Suppressor macrophage (primary cell): ENCODE results near the gene KAZN.

Experiments used
- DNase-seq, 4 experiments: peaks; one replicate each; pipeline ENCODE4 v3.0.0-alpha.2; 2020 to 2022

KAZN gene

DNA sequence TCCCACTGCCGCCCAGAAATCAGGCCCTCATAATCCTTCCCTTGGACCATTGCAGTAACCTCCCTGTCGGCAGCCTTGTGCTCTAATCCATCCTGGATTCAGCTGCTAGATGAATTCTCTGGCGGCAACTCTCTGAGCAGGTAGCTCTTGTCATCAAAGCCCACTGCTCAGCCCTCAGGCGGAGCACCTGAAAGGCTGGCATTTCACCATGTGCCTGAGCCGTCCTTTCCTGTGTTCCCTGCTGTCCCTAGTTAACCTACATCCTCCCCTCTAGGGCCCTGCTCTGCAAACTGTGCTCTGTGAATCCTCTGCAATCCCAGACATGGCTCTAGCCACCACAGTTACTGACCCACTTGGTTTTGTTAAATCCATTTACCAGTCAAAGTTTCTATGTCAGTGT is 118.0 kb downstream of the KAZN start:
- no peak for DNase-seq

- DNase-seq: no peak
Observed at GRCh38 chr1:14718476-14718875, 120.0 kb downstream of the KAZN start.

DNA sequence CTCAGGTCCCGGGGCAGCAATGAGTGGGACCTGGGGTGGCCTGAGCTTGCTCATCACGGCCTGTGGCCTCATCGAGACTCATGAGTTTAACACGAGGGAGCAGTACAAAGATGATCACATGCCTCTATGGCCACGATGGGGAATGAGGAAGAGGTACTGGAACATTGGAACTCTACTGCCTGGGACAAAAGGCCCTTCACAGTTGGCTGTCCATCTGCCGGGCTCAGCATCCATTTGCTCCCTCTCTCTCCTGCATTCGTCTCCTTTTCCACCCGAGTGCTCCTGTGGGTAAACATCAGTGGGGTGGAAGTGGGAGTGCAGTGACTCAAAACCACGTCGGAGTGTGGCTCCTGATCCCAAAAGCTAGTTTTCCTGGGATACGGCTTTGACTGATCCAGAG is 124.9 kb downstream of the KAZN start:
- peak in 1 of 4 experiments; percentile 15 for DNase-seq

- no peak for DNase-seq
Observed at GRCh38 chr1:14724246-14724645, 125.8 kb downstream of the KAZN start.

GRCh38 chr1:14724678-14725077 is 126.2 kb downstream of the KAZN start:
- peak in 3 of 4 experiments; percentile 19 to 38 (median 22) for DNase-seq

GRCh38 chr1:14725238-14725637 is 126.8 kb downstream of the KAZN start:
- no peak for DNase-seq

- no peak for DNase-seq
Observed at GRCh38 chr1:14725695-14726094, 127.2 kb downstream of the KAZN start.

GRCh38 chr1:14726606-14727005 is 128.1 kb downstream of the KAZN start:
- DNase-seq: no peak

- DNase-seq: no peak
Observed at GRCh38 chr1:14728516-14728915, 130.0 kb downstream of the KAZN start.

DNA sequence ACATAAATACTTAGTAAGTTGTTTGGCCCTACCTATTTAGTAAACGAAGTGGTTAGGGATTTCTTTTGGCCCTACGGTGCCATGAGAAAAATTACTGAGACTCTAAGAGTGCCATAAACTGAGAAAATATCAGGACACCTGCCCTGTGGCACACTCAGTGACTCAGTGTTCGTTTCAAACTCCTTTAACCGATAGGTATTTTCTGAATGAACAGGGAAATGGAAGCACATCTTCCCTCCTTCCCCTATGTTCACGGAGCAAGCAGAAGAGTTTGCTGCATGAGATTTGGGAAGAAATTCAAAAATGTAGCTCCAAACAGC is 134.2 kb downstream of the KAZN start:
- no peak for DNase-seq

DNA sequence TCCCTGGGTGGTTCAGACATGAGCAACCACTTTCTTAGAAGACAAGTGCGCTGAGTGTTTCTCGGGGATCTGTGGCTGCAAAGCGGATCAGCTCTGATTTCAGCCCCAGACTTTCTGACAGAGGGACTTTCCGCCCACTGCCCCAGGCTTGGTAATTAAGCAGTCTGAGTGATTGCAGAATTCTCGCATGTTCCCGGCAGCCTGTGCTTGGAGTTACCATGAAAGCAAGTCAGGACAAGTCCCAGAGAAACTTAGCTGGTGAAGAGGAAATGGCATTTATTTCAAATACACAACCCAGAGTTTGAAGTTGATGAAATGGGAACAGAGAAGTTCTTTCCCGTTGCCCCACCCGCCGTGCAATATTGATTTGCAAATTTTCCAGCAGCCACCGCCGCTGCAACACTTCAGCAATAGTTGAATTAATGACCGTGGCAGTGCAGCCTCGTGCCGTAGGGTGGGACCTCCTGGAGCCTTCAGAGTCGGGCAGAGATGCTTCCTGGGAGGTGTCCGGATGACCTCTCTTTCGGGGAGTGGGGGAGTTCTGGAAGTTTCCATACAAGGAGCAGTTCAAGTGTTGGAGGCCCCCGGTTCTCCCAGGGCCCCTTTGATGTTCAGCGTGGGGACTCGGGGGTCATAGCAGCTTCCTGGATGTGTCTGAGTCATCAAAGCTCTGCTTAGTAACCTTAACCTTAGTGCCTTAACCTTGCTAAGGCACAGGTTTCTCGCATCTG is 134.7 kb downstream of the KAZN start:
- DNase-seq: peak in 3 of 4 experiments; percentile 23 to 42 (median 28)

GRCh38 chr1:14733779-14734140 is 135.3 kb downstream of the KAZN start:
- DNase-seq: no peak

DNA sequence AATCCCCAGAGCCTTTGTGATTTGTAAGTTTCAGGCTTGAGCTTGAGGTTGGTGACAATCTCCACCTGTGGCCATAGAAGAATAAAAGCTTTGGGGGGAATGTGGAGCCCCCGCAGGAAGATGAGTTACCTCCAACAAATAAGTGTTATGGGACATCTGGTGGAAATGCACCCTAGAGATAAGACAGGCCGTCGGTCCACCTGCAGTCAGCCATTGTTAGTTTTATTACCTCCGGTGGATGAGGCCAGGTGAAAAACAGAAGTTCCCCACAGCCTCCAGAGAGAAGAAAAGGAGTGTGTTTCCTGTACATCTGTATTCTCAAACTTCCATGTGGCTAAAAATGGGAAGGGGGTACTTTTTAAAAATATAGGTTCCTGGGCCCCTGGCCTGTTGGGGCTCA is 137.4 kb downstream of the KAZN start:
- DNase-seq: no peak

DNA sequence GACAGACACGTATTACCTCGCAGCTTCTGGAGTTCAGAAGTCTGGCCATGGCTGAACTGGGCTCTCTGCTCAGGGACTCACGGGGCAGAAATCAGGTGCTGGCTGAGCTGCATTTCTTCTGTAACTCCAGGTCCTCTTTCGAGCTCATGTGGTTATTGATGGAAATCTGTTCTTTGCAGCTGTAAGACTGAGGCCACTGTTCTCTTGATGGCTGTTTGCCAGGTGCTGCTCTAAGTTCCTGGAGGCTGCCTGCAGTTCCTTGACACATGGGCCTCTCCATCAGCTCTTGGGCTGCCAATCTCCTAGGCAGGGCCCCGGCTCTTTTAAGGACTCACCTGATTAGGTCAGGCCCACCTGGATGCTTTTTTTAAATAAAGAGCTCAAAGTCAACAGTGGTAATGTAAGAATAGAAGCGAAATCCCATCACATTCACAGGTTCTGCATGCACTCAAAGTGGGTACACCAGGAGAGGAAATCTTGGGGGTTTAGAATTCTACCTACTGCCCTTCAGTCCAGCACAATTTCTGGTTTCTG is 139.1 kb downstream of the KAZN start:
- no peak for DNase-seq

DNA sequence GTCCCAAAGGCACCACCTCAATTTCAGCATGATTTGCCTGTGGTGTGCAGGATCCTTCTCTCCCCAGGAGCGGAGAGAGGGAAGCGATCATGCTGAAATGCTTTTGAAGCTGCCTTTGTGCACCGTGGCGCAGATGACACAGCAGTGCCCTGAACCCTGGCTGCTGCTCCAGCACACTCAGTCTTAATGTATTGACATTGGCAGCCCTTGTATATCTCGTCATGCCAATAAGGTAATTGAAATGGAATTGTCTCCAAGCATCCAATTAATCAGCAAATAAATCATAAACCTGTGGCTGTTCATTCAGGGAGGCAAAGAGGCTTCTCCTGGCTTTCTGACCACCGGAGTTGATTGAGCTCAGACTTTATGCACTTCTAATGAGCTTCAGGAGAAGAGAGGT is 139.8 kb downstream of the KAZN start:
- DNase-seq: no peak

DNA sequence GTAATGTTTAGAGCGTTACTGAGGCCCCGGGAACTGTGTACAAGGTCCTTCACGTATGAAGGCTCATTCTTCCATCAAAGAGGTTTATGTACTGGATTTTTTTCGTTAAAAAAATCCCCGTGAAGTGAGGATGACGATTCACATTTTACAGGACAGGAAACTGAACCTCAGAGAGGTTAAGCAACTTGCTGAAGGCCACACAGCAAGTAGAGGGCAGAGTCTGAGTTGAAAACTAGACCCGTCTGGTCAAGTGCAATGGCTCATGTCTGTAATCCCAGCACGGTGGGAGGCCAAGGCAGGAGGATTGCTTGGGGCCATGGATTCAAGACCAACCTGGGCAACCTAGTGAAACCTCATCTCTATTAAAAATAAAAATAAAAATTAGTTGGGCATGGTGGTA is 140.2 kb downstream of the KAZN start:
- no peak for DNase-seq

DNA sequence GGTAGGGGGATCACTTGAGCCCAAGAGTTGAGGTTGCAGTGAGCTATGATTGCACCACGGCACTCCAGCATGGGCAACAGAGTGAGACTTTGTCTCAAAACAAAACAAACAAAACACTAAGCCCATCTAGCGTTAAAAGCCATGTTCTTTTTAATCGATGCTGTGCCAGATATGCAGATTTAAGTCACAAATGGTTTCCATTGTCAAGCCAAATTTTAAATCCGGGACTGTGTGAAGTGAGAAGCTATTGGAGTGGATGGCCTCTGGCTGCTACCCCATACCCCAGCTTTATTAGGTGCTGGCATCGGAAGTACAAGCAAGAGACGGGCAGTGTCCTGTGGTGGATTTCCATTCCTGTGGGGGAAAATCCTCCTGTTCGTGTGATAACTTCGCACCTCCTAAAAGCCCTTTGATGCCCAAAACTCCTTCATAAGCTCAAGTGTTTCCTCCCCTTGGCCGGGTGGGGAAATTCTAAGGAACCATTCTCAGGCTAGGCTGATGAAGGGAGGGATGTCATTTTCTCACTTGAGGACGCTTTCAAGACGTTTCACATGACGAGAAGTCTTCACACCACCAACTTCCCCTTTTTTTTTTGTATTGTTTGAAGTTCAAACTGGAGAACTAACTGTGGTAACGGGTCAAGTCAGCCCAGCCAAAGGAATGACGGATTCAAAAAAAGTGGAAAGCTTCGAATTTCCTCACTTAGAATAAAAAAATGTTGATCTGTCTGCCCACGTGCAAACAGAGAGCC is 140.8 kb downstream of the KAZN start:
- DNase-seq: peak; percentile 74 to 94 (median 82)

DNA sequence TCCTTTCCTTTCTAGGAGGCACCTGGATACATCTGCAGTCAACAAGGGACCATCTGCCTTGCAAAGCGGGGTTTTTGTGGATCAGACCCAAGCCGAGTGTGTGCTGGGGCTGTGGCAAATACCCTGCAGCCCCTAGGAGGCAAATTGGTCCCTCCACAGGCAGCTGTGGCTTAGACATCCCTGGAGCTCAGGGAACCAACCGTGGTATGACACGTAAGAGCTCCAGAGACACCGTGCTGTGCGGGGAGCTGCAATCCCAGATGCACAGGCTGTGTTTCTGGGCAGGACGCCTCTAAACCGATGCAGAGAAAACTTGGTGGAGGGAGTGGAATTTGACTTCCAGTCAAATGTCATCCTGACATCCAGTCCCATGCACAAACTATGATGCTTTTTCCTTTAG is 141.5 kb downstream of the KAZN start:
- DNase-seq: no peak

DNA sequence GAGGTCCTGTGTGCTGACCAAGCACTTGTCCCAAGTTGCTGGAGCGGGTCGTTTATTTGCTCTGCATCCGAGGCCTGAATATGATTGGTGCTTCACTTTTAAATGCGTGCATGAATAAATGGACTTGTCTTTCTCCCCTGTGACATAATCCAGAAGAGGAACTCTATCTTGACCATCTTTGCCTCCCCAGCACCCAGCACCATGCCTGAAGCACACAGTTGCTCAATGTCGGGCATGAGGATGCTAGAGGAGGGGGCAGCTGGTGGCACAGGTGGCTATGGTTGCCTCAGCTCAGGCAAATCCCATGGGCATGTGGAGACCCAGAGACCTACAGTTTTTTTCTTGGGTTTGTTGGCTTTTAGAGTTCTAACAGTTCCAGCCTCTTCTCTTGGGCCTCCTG is 142.6 kb downstream of the KAZN start:
- DNase-seq: peak; percentile 25 to 53 (median 44)

DNA sequence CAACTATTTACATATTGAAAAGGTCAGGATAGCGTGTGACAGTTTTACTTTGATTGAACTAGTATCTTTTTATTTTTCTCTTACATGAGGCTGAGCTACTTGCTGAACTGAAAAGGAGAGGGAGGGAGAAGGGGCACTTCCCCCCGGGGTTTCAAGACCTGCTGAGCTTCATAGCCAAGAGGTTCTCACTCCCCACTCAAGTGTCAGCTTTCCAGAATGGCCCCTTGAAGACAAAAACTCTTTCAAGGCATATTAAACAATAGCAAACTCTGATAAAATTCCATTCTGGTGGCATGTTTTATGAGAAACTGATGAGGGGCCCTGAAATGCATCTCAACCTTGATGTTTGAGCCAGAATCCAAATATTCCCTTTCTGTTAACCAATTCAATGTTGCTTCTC is 143.0 kb downstream of the KAZN start:
- no peak for DNase-seq

DNA sequence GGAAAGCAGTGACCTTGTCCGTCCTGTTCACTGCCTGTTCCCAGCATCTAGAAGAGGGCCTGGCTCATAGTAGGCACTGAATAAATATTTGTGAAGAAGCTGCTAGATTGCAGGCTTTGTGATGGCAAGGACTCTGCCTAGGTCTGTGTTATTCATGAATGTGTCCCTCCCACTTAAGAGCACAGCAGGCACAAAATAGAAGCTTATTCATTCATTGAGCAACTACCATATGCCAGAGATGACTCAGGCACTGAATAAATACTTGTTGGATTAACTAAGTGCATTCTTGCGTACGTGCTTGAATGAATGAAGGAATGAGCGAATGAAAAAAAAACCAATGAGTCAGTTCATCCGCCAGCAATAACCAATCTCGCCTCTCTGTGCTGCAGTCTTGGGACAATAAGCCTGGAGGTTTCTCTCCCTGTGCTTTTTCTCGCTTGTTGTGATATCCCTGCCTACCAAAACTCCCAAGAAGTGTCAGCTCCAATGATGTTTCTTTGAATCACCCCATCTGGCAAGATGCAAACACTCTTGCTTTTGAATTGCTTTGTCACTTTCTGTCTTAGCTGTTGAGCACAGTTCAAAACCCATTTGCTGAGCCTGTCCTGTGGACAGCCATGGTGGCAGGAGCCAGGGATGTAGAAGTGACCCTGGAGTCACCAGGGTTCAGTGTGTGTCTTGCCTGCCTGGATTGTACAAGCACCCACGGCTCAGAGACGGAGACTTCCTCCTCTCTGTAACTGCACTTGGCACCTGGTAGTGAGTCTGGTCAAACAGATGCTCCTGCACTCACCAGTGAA is 143.9 kb downstream of the KAZN start:
- peak; percentile 51 to 92 (median 75) for DNase-seq

DNA sequence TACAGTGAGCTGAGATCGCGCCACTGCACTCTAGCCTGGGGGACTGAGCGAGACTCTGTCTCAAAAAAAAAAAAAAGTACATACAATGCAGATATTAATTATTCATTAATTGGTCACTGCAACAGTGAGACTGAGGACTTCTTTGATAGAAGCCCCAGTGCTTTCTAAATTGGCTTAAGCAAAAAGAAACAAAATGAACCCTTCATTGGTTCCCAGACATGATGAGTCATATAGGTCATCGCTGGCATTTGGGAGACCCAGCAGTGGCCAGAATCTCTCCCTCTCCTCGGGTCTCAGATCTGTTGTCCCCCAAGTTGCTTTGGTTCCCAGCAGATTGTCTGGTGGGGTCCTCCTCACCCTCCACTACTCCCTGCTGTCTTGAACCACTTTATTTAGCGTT is 144.9 kb downstream of the KAZN start:
- no peak for DNase-seq

DNA sequence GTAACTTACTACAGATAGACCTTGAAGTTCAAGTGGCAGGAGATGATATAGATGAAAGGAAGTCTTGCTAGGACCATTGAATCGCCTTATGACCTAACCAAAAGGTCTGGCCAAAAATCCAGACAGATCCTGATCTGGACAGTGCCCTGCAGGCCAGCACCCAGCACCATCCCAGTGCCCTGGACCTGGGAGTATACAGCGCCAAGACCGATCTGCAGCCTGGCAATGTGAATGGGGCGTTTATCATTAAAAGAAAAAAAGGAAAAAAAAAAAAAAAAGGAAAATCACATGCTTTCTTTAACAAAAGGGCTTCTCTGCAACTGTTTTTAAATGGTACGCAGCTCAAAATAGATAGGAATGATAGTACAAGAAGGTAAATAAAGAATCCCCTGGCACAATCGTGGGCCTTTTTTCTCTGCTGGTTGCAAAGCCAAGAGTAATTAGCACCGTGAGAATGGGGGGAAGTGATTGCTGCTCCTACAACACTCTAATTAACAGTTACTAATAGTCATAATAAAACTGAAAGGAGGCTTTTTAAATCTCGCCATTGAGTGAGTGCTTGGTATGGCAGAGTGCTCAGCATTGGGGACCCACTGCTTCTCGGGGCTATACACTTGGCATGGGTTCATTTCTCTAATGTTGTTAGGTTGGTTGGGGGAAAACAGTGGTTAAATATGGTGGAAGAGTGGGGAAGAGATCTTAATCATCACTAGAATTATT is 146.7 kb downstream of the KAZN start:
- no peak for DNase-seq
